Stomach smooth muscle (tissue), 2 donors: ENCODE measurements around the gene HAGH.

Source experiments
- H3K27ac ChIP-seq: one replicate; pipeline ENCODE4 v1.7.0; 2013; ENCODE audit warnings: mild to moderate bottlenecking, low read length, inconsistent platforms
- H3K27me3 ChIP-seq, 2 donors: one replicate each; pipeline ENCODE4 v1.7.0; 2013; ENCODE audit warnings: low read length in 2 of 2; ENCODE audit not compliant: insufficient read depth in 2 of 2, control insufficient read depth in 1 of 2
- H3K36me3 ChIP-seq, 2 donors: one replicate each; pipeline ENCODE4 v1.7.0; 2013; ENCODE audit warnings: low read length in 2 of 2; ENCODE audit not compliant: control insufficient read depth in 2 of 2, insufficient read depth in 2 of 2
- H3K4me1 ChIP-seq: one replicate; pipeline ENCODE4 v1.7.0; 2013; ENCODE audit warnings: low read length; ENCODE audit not compliant: control insufficient read depth, insufficient read depth
- H3K4me3 ChIP-seq, 2 donors: one replicate each; pipeline ENCODE4 v1.7.0; 2013; ENCODE audit warnings: low read length in 2 of 2
- H3K9ac ChIP-seq, 2 donors: one replicate each; pipeline ENCODE4 v1.7.0; 2013; ENCODE audit warnings: low read length in 2 of 2, mild to moderate bottlenecking in 1 of 2
- H3K9me3 ChIP-seq, 2 donors: one replicate each; pipeline ENCODE4 v1.7.0; 2013; ENCODE audit warnings: low read length in 2 of 2; ENCODE audit not compliant: control insufficient read depth in 2 of 2
- donor health status: healthy.
- donor health status: Pancreatic carcinoma.

Gene HAGH

GRCh38 chr16:1778200-1779179 lies 48.1 kb downstream of the HAGH start:
- H3K9ac ChIP-seq, result no peak overlapping the region
- no peak overlapping the region for H3K4me3 ChIP-seq
- no peak overlapping the region for H3K27ac ChIP-seq
- no peaks in the 10 kb centered on the region for H3K27me3 ChIP-seq
- peaks cover 41% of the 10 kb centered on the region for H3K4me1 ChIP-seq
- H3K9me3 ChIP-seq, result no peaks in the 10 kb centered on the region
- peaks cover 0 to 21% of the 10 kb centered on the region in 2 donors for H3K36me3 ChIP-seq

GRCh38 chr16:1777375-1778199 lies 49.0 kb downstream of the HAGH start:
- H3K9me3 ChIP-seq, result no peaks in the 10 kb centered on the region
- peaks cover 38% of the 10 kb centered on the region for H3K4me1 ChIP-seq
- H3K27ac ChIP-seq, result no peak overlapping the region
- no peaks in the 10 kb centered on the region for H3K27me3 ChIP-seq
- no peak overlapping the region for H3K4me3 ChIP-seq
- H3K9ac ChIP-seq, result no peak overlapping the region
- peaks cover 0 to 21% of the 10 kb centered on the region in 2 donors for H3K36me3 ChIP-seq

- H3K36me3 ChIP-seq, result peaks cover 0 to 21% of the 10 kb centered on the region in 2 donors
- no peaks in the 10 kb centered on the region for H3K27me3 ChIP-seq
- peaks cover 43% of the 10 kb centered on the region for H3K4me1 ChIP-seq
- no peak overlapping the region for H3K9ac ChIP-seq
- H3K27ac ChIP-seq, result no peak overlapping the region
- H3K9me3 ChIP-seq, result no peaks in the 10 kb centered on the region
- no peak overlapping the region for H3K4me3 ChIP-seq
Observed at GRCh38 chr16:1776991-1777374, 49.6 kb downstream of the HAGH start.

DNA sequence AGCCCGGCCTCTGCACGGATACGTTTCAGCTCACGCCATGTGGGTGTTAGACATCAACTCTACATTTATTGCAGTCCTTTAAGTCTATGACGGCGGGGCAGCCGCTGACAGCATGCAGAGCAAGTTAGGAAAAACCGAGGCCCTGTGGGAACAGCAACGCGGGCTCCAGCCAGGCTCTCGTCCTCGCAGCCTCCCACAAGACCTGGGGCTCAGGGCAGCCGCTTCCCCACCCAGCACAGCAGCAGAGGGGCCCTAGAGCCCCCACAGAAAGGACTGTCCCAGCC lies 50.0 kb downstream of the HAGH start:
- Histone ChIP-seq H3K4me1 (peaks cover 43% of the 10 kb centered on the region), H3K27me3 (no peaks in the 10 kb centered on the region), H3K36me3 (peaks cover 0 to 21% of the 10 kb centered on the region in 2 donors), H3K27ac (no peak overlapping the region), H3K9ac (no peak overlapping the region), H3K4me3 (no peak overlapping the region), H3K9me3 (no peaks in the 10 kb centered on the region)

DNA sequence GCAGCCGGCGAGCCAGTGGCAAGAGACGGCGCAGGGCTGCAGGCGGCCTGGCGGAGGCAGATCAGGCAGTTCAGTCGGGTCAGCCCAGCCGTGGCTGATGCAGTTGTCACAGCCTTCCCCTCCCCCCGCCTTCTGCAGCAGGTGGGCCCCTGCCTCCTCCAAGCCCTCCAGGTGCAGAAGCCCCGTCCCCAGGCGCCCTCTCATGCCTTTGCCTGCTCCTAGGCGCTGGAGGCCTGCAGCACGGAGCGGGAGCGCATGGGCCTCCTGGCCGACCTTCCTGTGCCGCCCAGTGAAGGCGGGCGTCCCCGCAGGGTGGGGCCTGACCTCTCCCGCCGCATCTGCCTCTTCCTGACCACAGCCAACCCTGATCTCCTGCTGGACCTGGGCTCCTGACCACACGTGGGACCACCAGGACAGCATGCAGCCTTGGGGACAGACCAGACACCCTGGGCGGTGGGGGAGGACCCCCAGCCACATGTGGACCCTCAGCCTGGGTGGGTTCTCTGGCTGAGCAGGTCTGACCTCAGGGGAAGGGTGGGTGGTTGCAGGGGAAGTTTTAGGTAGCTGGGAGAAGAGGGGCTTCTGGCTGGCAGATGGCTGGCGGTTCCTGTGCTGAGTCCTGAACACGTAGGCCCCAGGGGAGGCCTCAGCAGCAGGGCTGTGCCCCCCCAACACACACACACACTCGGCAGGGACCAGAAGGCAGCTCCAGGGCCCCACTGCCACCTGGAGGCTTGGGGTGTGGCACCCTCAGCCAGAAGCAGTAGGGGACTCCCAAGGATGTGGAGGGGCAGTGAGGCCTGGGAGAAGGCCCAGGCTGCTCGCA lies 50.6 kb downstream of the HAGH start:
- Histone ChIP-seq H3K27me3 (no peaks in the 10 kb centered on the region), H3K9ac (no peak overlapping the region), H3K27ac (no peak overlapping the region), H3K36me3 (peaks cover 0 to 19% of the 10 kb centered on the region in 2 donors), H3K4me3 (no peak overlapping the region), H3K4me1 (peaks cover 37% of the 10 kb centered on the region), H3K9me3 (no peaks in the 10 kb centered on the region)

GRCh38 chr16:1775006-1775845 lies 51.4 kb downstream of the HAGH start:
- H3K27me3 ChIP-seq, result no peaks in the 10 kb centered on the region
- H3K36me3 ChIP-seq, result peaks cover 0 to 16% of the 10 kb centered on the region in 2 donors
- no peak overlapping the region for H3K27ac ChIP-seq
- no peak overlapping the region for H3K4me3 ChIP-seq
- no peaks in the 10 kb centered on the region for H3K9me3 ChIP-seq
- H3K9ac ChIP-seq, result no peak overlapping the region
- H3K4me1 ChIP-seq, result peaks cover 39% of the 10 kb centered on the region

DNA sequence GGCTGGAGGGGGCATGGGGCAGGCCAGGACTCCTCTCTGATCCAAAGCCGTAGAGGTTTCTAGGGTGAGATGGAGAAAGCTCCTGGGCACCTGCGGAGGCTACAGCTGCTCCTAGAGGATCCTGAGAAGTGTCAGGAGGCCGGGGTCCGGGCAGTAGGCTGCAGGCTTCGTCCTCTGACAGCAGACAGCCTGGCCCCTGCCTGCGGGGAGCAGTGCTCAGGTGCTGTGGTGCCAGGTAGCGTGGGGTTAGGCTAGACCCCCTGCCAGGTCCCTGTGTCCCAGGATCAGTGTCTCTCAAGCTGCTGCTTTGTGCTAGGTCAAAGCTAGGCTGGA lies 52.2 kb downstream of the HAGH start:
- peaks cover 44% of the 10 kb centered on the region for H3K4me1 ChIP-seq
- H3K27me3 ChIP-seq, result no peaks in the 10 kb centered on the region
- H3K4me3 ChIP-seq, result peak overlapping the region in 1 of 2 donors; percentile 90
- H3K36me3 ChIP-seq, result peaks cover 0 to 14% of the 10 kb centered on the region in 2 donors
- no peaks in the 10 kb centered on the region for H3K9me3 ChIP-seq
- peak overlapping the region in 1 of 2 donors; percentile 5 for H3K9ac ChIP-seq
- no peak overlapping the region for H3K27ac ChIP-seq

- H3K9ac ChIP-seq, result peak overlapping the region; percentile 74 to 78
- no peaks in the 10 kb centered on the region for H3K9me3 ChIP-seq
- peaks cover 0 to 12% of the 10 kb centered on the region in 2 donors for H3K36me3 ChIP-seq
- H3K27me3 ChIP-seq, result no peaks in the 10 kb centered on the region
- peak overlapping the region; percentile 67 for H3K27ac ChIP-seq
- H3K4me3 ChIP-seq, result peak overlapping the region; percentile 63 to 90
- H3K4me1 ChIP-seq, result peaks cover 45% of the 10 kb centered on the region
Observed at GRCh38 chr16:1773703-1774447, 52.8 kb downstream of the HAGH start.

GRCh38 chr16:1772908-1773702 lies 53.5 kb downstream of the HAGH start, which contains the start of gene MRPS34:
Gene MRPS34 (minus strand): TSS chr16:1773134. CDS start chr16:1773119, 15 bp downstream.
- peak within 1 kb of the TSS; percentile 73 for H3K27ac ChIP-seq
- peaks cover 45% of the 10 kb centered on the region for H3K4me1 ChIP-seq
- peaks cover 0 to 14% of the 10 kb centered on the region in 2 donors for H3K36me3 ChIP-seq
- no peaks in the 10 kb centered on the region for H3K9me3 ChIP-seq
- H3K9ac ChIP-seq, result peak within 1 kb of the TSS; percentile 74 to 78
- H3K27me3 ChIP-seq, result no peaks in the 10 kb centered on the region
- H3K4me3 ChIP-seq, result peak within 1 kb of the TSS; percentile 63 to 90
